Tibial artery (tissue), 4 donors: ENCODE measurements around the gene DGKB.

Experiments used
- DNase-seq, 2 donors: peaks; one replicate each; pipeline ENCODE4 v3.0.0-alpha.2; 2019
- H3K27ac ChIP-seq, 2 donors: fragments of 200-600 bp; sonication (generic) in 1 of 2; 1 replicate in 1 of 2; 2 replicates in 1 of 2; pipeline ENCODE4 v1.5.1; 2018 to 2019; ENCODE audit warnings: mild to moderate bottlenecking in 1 of 2
- H3K27me3 ChIP-seq, 2 donors: fragments of 200-600 bp; sonication (generic) in 1 of 2; one replicate each; pipeline versions ENCODE4 v1.5.1 to v1.6.0; 2016 to 2019
- H3K36me3 ChIP-seq, 3 donors: fragments of 200-600 bp; sonication (generic) in 2 of 3; one replicate each; pipeline ENCODE4 v1.5.1; 2016 to 2019; ENCODE audit warnings: mild to moderate bottlenecking in 2 of 3
- H3K4me1 ChIP-seq, 4 donors: fragments of 200-600 bp; sonication (generic) in 2 of 4; 1 replicate in 3 of 4; 2 replicates in 1 of 4; pipeline ENCODE4 v1.5.1; 2016 to 2019
- H3K4me3 ChIP-seq, 2 donors: fragments of 200-600 bp; sonication (generic) in 1 of 2; 1 replicate in 1 of 2; 2 replicates in 1 of 2; pipeline ENCODE4 v1.5.1; 2018 to 2019; ENCODE audit warnings: mild to moderate bottlenecking in 2 of 2
- H3K9me3 ChIP-seq, 3 donors: fragments of 200-600 bp; sonication (generic) in 1 of 3; one replicate each; pipeline ENCODE4 v1.5.1; 2016 to 2019
- CTCF ChIP-seq, 2 experiments: fragments of 200-600 bp in 1 of 2; fragments of 450-650 bp in 1 of 2; IDR thresholded peaks; one replicate each; pipeline ENCODE4 v1.5.1; 2017 to 2019; ENCODE audit warnings: antibody characterized with exemption in 2 of 2, mild to moderate bottlenecking in 1 of 2, moderate library complexity in 1 of 2
- intact Hi-C: fragments of 100-400 bp; cut with DNase I; formaldehyde crosslinking; loops from one replicate; pipeline ENCODE4 v1.15.0; 2023; ENCODE audit warnings: low total_unique reads

The DGKB gene

GRCh38 chr7:14886533-14886932 lies 16.0 kb downstream of the DGKB start:
- Histone ChIP-seq H3K9me3 (no peaks in the 10 kb centered on the region), H3K36me3 (no peaks in the 10 kb centered on the region), H3K4me1 (no peaks in the 10 kb centered on the region), H3K27me3 (no peaks in the 10 kb centered on the region), H3K27ac (no peak overlapping the region), H3K4me3 (no peak overlapping the region)
- TF ChIP-seq CTCF (IDR thresholded peaks at IDR 0.05), result no peak
- DNase-seq, result no peak
- intact Hi-C loops, result no loop called here

GRCh38 chr7:14875941-14876587 lies 26.5 kb downstream of the DGKB start:
- Histone ChIP-seq H3K4me3 (no peak overlapping the region), H3K9me3 (no peaks in the 10 kb centered on the region)

GRCh38 chr7:14871880-14872279 lies 30.7 kb downstream of the DGKB start:
- no peak for TF ChIP-seq CTCF (IDR thresholded peaks at IDR 0.05)
- no peaks in the 10 kb centered on the region for H3K36me3 ChIP-seq
- H3K4me3 ChIP-seq, result no peak overlapping the region
- no peaks in the 10 kb centered on the region for H3K4me1 ChIP-seq
- no peak for DNase-seq
- intact Hi-C loops, result no loop called here
- H3K27me3 ChIP-seq, result no peaks in the 10 kb centered on the region
- no peaks in the 10 kb centered on the region for H3K9me3 ChIP-seq
- no peak overlapping the region for H3K27ac ChIP-seq

More at GRCh38 chr7:14875941-14876587, 26.5 kb downstream of the DGKB start:
- Histone ChIP-seq H3K36me3 (no peaks in the 10 kb centered on the region), H3K4me1 (no peaks in the 10 kb centered on the region), H3K27me3 (no peaks in the 10 kb centered on the region), H3K27ac (no peak overlapping the region)
- no peak for TF ChIP-seq CTCF (IDR thresholded peaks at IDR 0.05)
- no peak for DNase-seq
- intact Hi-C loops, result no loop called here

- Histone ChIP-seq H3K4me1 (no peaks in the 10 kb centered on the region), H3K27me3 (no peaks in the 10 kb centered on the region), H3K9me3 (no peaks in the 10 kb centered on the region), H3K27ac (no peak overlapping the region), H3K4me3 (no peak overlapping the region), H3K36me3 (no peaks in the 10 kb centered on the region)
- TF ChIP-seq CTCF (IDR thresholded peaks at IDR 0.05), result no peak
- intact Hi-C loops, result no loop called here
- no peak for DNase-seq
Observed at GRCh38 chr7:14870394-14870793, 32.2 kb downstream of the DGKB start.

- intact Hi-C loops, result no loop called here
- no peak for TF ChIP-seq CTCF (IDR thresholded peaks at IDR 0.05)
- DNase-seq, result no peak
Observed at GRCh38 chr7:14868937-14869336, 33.6 kb downstream of the DGKB start.

GRCh38 chr7:14861456-14861855 lies 41.1 kb downstream of the DGKB start:
- no peak for DNase-seq

More at GRCh38 chr7:14868937-14869336, 33.6 kb downstream of the DGKB start:
- H3K4me1 ChIP-seq, result no peaks in the 10 kb centered on the region
- no peak overlapping the region for H3K4me3 ChIP-seq
- H3K27ac ChIP-seq, result no peak overlapping the region
- no peaks in the 10 kb centered on the region for H3K36me3 ChIP-seq
- no peaks in the 10 kb centered on the region for H3K27me3 ChIP-seq
- no peaks in the 10 kb centered on the region for H3K9me3 ChIP-seq

More at GRCh38 chr7:14861456-14861855, 41.1 kb downstream of the DGKB start:
- Histone ChIP-seq H3K4me3 (no peak overlapping the region), H3K27me3 (no peaks in the 10 kb centered on the region), H3K36me3 (no peaks in the 10 kb centered on the region), H3K9me3 (no peaks in the 10 kb centered on the region), H3K27ac (no peak overlapping the region), H3K4me1 (no peaks in the 10 kb centered on the region)
- TF ChIP-seq CTCF (IDR thresholded peaks at IDR 0.05), result no peak
- intact Hi-C loops, result no loop called here
